Thoracic aorta (tissue), 2 donors: ENCODE data around the gene NANOS2. TPM values are rescaled to one million over a fixed set of nuclear protein-coding genes. Genes with fewer than 3 reads are reported as not detected.

Experiments used
- ATAC-seq: fragments of 150-250 bp; one replicate; pipeline ENCODE4 v1.8.0; 2017; ENCODE audit warnings: low read depth; ENCODE audit not compliant: insufficient number of reproducible peaks, low FRiP score
- DNase-seq: peaks from one replicate; pipeline ENCODE4 v3.0.0-alpha.2; 2020; ENCODE audit warnings: low spot score
- H3K27ac ChIP-seq, 2 donors: fragments of 200-600 bp; sonication (generic); 1 replicate in 1 of 2; 2 replicates in 1 of 2; pipeline ENCODE4 v1.5.1; 2016; ENCODE audit warnings: mild to moderate bottlenecking in 2 of 2, moderate library complexity in 2 of 2
- H3K27me3 ChIP-seq: fragments of 200-600 bp; sonication (generic); replicated peaks from 2 replicates; pipeline ENCODE4 v1.6.0; 2016; ENCODE audit warnings: mild to moderate bottlenecking; ENCODE audit not compliant: insufficient read depth
- H3K36me3 ChIP-seq: fragments of 200-600 bp; sonication (generic); one replicate; pipeline ENCODE4 v1.5.1; 2016
- H3K4me1 ChIP-seq, 2 donors: fragments of 200-600 bp; sonication (generic); 1 replicate in 1 of 2; 2 replicates in 1 of 2; pipeline versions ENCODE4 v1.5.1 to v1.6.0; 2016; ENCODE audit warnings: low read depth in 2 of 2, mild to moderate bottlenecking in 1 of 2; ENCODE audit not compliant: control insufficient read depth in 1 of 2
- H3K4me3 ChIP-seq: fragments of 200-600 bp; sonication (generic); 2 replicates; pipeline ENCODE4 v1.5.1; 2016; ENCODE audit warnings: mild to moderate bottlenecking
- H3K9me3 ChIP-seq: fragments of 200-600 bp; sonication (generic); 2 replicates; pipeline ENCODE4 v1.5.1; 2016
- total RNA-seq, 2 donors: library from RNA; depleted of rRNA; stranded (reverse); fragments of >200 nt; gene quantifications; one replicate each; pipeline versions ENCODE4 v1.1.0 to v1.2.3, GENCODE V29; 2016
- TF ChIP-seq, protein P1 (sequence below): fragments of 200-600 bp; sonication (generic); IDR thresholded peaks from one replicate; pipeline ENCODE4 v1.5.1; 2019; ENCODE audit warnings: antibody characterized with exemption

NANOS2 gene
- total RNA-seq = not detected

DNA sequence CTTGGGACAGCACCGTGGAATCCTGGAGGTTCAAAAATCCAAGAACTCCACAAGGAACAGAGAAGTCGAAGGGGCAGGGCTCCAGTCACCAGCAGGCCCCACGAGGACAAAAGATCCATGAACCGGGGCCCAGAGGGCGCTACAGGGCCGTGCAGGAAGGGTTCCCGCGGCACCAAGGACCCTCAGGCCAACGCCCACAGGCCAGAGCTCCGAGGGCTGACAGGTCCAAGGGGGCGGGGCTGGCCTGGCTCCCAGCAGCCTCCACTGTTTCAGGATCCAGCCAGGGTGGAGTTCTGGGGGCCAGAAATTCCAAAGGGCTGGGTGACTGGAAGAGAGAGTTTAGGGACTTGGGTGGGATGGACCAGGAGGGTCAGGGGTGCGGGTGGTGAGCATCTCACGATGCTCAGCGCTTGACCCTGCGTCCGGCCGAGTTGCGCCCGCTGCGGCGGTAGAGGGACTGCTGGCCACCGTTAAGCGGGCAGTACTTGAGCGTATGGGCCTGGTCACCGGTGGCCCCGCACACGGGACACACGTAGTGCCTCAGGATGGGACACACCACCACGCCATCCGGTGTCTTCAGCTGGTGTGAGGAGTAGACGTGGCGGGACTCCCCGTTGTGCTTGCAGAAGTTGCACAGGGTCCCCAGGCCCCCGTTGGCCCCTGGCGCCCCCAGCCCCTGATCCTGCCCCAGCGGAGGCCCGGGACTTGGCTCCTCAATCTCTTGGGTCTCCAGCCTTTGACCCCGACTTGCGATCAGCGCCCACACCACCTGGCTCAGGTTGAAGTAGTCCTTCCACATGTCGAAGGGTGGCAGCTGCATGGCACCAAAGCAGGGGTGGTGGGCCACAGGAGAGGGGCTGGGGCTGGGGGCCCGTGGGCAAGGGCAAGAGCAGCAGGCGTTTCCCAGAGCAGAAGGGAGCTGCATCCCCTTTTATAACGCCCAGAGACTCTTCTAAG is at the start of gene NANOS2:
NANOS2 (minus strand) TSS at position 905 of the 957 bp plus-strand sequence; CDS start at position 820, 85 bp downstream.
- H3K27ac ChIP-seq = no peak within 1 kb of the TSS
- H3K4me1 ChIP-seq = no peaks in the 10 kb centered on the region
- no peaks in the 10 kb centered on the region for H3K27me3 ChIP-seq
- no peaks in the 10 kb centered on the region for H3K9me3 ChIP-seq
- TF ChIP-seq, protein P1, sequence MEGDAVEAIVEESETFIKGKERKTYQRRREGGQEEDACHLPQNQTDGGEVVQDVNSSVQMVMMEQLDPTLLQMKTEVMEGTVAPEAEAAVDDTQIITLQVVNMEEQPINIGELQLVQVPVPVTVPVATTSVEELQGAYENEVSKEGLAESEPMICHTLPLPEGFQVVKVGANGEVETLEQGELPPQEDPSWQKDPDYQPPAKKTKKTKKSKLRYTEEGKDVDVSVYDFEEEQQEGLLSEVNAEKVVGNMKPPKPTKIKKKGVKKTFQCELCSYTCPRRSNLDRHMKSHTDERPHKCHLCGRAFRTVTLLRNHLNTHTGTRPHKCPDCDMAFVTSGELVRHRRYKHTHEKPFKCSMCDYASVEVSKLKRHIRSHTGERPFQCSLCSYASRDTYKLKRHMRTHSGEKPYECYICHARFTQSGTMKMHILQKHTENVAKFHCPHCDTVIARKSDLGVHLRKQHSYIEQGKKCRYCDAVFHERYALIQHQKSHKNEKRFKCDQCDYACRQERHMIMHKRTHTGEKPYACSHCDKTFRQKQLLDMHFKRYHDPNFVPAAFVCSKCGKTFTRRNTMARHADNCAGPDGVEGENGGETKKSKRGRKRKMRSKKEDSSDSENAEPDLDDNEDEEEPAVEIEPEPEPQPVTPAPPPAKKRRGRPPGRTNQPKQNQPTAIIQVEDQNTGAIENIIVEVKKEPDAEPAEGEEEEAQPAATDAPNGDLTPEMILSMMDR = no peak
- ATAC-seq (no peak), DNase-seq (no peak)
- H3K4me3 ChIP-seq = no peak within 1 kb of the TSS
- H3K36me3 ChIP-seq = no peaks in the 10 kb centered on the region

DNA sequence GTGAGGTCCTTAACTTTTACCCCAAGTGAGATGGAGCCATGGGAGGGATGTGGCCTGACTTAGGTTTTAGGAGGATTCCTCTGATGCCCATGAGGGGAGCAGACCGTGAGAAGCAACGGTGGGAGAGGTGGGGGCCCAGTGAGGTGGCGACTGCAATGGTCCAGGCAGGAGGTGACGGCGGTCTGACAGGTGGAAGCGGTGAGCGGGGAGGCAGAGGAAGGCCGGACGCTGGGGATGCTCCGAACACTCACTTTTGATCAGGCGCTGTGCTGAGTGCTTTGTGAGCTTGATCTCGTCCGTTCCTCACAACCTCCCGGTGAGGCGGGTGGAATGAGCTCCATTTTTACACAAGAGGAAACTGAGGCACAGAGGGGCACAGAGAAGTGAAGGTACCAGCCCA is 47.4 kb upstream of the NANOS2 start:
- Histone ChIP-seq H3K27me3 (no peaks in the 10 kb centered on the region), H3K27ac (no peak overlapping the region)
- ATAC-seq = no peak

DNA sequence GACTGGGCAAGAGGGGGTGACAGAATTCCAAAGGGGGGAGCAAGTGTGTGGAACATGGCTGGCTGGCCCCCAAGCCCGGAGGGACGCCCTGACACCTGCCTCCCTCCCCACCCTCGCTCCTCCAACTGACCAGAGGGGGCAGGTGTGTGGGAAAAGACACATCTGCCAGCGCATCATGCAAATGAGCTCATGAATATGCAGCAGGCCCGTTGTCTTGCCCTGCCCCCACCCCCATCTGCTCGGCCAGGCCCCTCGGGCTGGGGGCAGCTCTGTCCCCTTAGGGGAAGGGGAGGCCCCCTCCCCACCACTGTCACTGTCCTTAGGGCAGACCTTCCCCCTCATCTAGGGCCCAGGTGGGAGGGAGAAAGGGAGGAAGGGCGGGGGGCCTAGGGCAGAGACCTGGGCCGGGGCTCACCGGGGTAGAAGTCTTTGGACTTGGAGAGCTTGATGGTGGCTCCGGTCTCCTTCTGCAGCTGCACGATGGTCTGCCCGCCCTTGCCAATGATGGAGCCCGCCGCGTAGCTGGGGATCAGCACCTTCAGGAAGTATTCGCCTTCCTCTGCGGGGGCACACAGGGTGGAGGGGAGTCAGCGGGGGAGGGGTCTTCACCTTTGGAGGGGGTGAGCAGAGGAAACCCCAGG is 46.1 kb upstream of the NANOS2 start:
- H3K9me3 ChIP-seq = no peaks in the 10 kb centered on the region
- H3K27ac ChIP-seq = no peak overlapping the region
- no peaks in the 10 kb centered on the region for H3K4me1 ChIP-seq
- ATAC-seq (no peak), DNase-seq (no peak)
- no peaks in the 10 kb centered on the region for H3K27me3 ChIP-seq
- TF ChIP-seq, protein P1 = no peak
- H3K4me3 ChIP-seq = no peak overlapping the region
- H3K36me3 ChIP-seq = no peaks in the 10 kb centered on the region

More for the DNA sequence above, 47.4 kb upstream of the NANOS2 start:
- H3K4me3 ChIP-seq = no peak overlapping the region
- TF ChIP-seq, protein P1 = no peak
- no peaks in the 10 kb centered on the region for H3K4me1 ChIP-seq
- no peaks in the 10 kb centered on the region for H3K9me3 ChIP-seq
- H3K36me3 ChIP-seq = no peaks in the 10 kb centered on the region
- DNase-seq = no peak

DNA sequence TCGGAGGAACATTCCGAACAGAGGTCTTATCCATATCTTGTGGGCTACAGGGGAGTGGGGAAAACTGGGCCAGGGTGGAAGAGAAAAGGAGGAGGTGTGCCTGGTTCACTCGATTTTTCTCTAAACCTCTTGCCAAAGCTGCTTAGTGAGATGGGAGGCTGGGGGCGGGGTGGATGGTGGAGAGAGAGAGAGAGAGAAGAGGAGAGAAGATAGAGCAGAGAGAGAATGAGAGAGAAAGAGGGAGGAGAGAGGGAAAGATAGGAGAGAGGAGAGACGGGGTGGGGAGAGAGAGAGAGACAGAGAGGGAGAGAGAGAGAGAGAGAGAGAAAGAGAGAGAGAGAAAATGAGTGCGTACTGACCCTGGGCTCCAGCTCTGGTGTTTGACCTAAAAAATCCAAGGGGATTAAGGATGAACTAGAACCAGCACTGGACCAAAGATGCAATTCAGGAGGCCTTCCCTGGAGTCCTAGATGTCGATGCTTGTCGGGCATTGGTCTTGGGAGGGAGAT is 45.0 kb upstream of the NANOS2 start:
- Histone ChIP-seq H3K27ac (no peak overlapping the region), H3K27me3 (no peaks in the 10 kb centered on the region), H3K36me3 (no peaks in the 10 kb centered on the region), H3K9me3 (no peaks in the 10 kb centered on the region), H3K4me3 (no peak overlapping the region), H3K4me1 (no peaks in the 10 kb centered on the region)
- no peak for ATAC-seq
- no peak for DNase-seq
- TF ChIP-seq, protein P1 = no peak
